HepG2 (cell line): ENCODE measurements around the gene CYB5D1. TPM values are rescaled to one million over a fixed set of nuclear protein-coding genes. Genes with fewer than 3 reads are reported as not detected.

ENCODE experiments used
- ELF1 ChIP-seq: sonication (generic); formaldehyde crosslinking; IDR thresholded peaks from 2 replicates; pipeline ENCODE4 v1.4.0; 2020; ENCODE audit warnings: missing genetic modification reagents
- ETV6 ChIP-seq: sonication (generic); formaldehyde crosslinking; conservative IDR thresholded peaks from 2 replicates; pipeline ENCODE4 v1.4.0; 2020; ENCODE audit warnings: missing genetic modification reagents
- GABPB1 ChIP-seq: IDR thresholded peaks from 2 replicates; pipeline ENCODE4 v1.6.1; 2016; ENCODE audit warnings: mild to moderate bottlenecking, missing genetic modification reagents, moderate library complexity, missing compliant biosample characterization
- GLI4 ChIP-seq: sonication (generic); formaldehyde crosslinking; IDR thresholded peaks from 2 replicates; pipeline ENCODE4 v1.5.1; 2020; ENCODE audit warnings: missing genetic modification reagents, mild to moderate bottlenecking, moderate library complexity, borderline replicate concordance
- HES4 ChIP-seq: sonication (generic); formaldehyde crosslinking; IDR thresholded peaks from 2 replicates; pipeline ENCODE4 v1.9.0; 2021; ENCODE audit warnings: mild to moderate bottlenecking, missing genetic modification reagents, borderline replicate concordance
- NR2F2 ChIP-seq: IDR thresholded peaks from 2 replicates; pipeline ENCODE4 v1.6.1; 2012; ENCODE audit warnings: low read depth, inconsistent platforms, borderline replicate concordance
- RXRB ChIP-seq: IDR thresholded peaks from 2 replicates; pipeline ENCODE4 v1.6.1; 2016; ENCODE audit warnings: borderline replicate concordance, missing genetic modification reagents, missing compliant biosample characterization
- SMYD3 ChIP-seq: sonication (generic); formaldehyde crosslinking; IDR thresholded peaks from 2 replicates; pipeline ENCODE4 v1.8.1; 2023; ENCODE audit warnings: mild to moderate bottlenecking, missing genetic modification reagents
- ZC3H13 ChIP-seq: sonication (generic); formaldehyde crosslinking; IDR thresholded peaks from 2 replicates; pipeline ENCODE4 v1.8.1; 2023; ENCODE audit warnings: mild to moderate bottlenecking, missing genetic modification reagents, moderate library complexity
- ZNF136 ChIP-seq: sonication (generic); formaldehyde crosslinking; IDR thresholded peaks from 2 replicates; pipeline ENCODE4 v1.8.1; 2022; ENCODE audit warnings: low read depth, mild to moderate bottlenecking, moderate library complexity, missing genetic modification reagents
- ZNF7 ChIP-seq: IDR thresholded peaks from 2 replicates; pipeline ENCODE4 v1.6.1; 2016; ENCODE audit warnings: missing biosample characterization, missing genetic modification reagents
- ZNF788 ChIP-seq: sonication (generic); formaldehyde crosslinking; IDR thresholded peaks from 2 replicates; pipeline ENCODE4 v1.5.0; 2020; ENCODE audit warnings: mild to moderate bottlenecking, missing genetic modification reagents, borderline replicate concordance
- polyA plus RNA-seq, 8 experiments: library from polyadenylated mRNA; depleted of rRNA in 3 of 8; stranded (reverse) in 7 of 8; unstranded in 1 of 8; fragments of >200 nt; fragmentation: Illumina TruSeq in 4 of 8; extraction: Trizol in 4 of 8; gene quantifications; 2 replicates each; pipeline versions ENCODE4 v1.2.1 to v1.2.3, GENCODE V29; 2011 to 2016; ENCODE audit warnings: low read depth in 4 of 8, missing spikeins in 1 of 8, mixed read lengths in 1 of 8; ENCODE audit not compliant: insufficient read depth in 1 of 8
- total RNA-seq, 5 experiments: library from RNA; depleted of rRNA; stranded (reverse); fragments of >200 nt; fragmentation: Illumina TruSeq; extraction: Trizol; gene quantifications; 2 replicates each; pipeline ENCODE4 v1.2.3, GENCODE V29; 2016; ENCODE audit warnings: low read depth in 1 of 5
- TF ChIP-seq, protein P1 (sequence below): sonication (generic); formaldehyde crosslinking; IDR thresholded peaks from one replicate; pipeline ENCODE4 v1.5.1; 2020; ENCODE audit warnings: mild to moderate bottlenecking, missing genetic modification reagents; ENCODE audit errors: not compliant biosample characterization
- TF ChIP-seq, protein P2 (sequence below): sonication (generic); formaldehyde crosslinking; IDR thresholded peaks from 2 replicates; pipeline ENCODE4 v1.8.0; 2022; ENCODE audit warnings: mild to moderate bottlenecking, missing genetic modification reagents, moderate library complexity
- TF ChIP-seq, protein P3 (sequence below): sonication (generic); formaldehyde crosslinking; IDR thresholded peaks from 2 replicates; pipeline ENCODE4 v1.4.0; 2020; ENCODE audit warnings: low read depth, mild to moderate bottlenecking, missing genetic modification reagents
- TF ChIP-seq, protein P4 (sequence below): IDR thresholded peaks from 2 replicates; pipeline ENCODE4 v1.6.1; 2016; ENCODE audit warnings: missing biosample characterization, missing genetic modification reagents, low read depth

The CYB5D1 gene
- total and polyA plus RNA-seq, 2 of the 13 experiments (the other 11 are each of a cell fraction or from before 2014, with no cell fraction given) = 8.9 to 17.0 TPM

DNA sequence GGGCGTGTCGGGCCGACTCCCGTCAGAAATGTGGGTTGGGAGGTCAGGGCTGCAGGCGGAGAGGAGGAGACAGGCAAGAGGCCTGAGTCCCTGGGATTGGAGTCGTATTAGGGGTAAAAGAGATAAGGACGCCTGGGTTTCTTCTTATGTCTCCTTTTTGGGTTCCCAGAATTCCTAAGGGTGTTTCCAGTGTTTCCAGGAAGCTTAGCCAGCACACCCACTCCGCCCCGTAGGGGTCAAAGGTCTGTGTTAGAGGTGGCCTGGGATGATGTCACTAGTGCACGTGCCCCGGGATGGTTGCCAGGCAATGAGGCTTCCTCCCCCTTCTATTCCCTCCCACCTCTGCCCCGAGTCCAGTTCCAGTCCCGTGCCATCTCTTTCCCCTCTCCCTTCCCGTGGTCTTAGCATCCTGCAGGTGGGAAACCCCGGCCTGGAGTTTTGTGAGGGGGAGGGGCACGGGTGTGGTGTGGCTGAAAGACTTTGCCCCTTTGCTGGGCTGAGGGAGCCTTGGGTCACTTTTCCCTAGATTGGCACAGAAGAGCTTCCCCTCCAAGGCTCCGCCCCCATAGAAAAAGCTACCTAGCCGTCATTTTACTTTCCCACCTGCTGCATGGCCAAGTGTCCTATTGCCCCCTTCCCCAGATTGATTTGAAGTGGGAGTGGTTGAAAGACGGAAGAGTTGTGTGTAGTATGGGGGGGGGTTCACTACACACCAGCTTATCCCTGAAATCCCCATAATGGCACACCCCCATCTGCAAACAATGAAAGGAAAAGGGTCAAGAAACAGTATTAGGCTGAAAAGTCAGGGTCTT, 21.0 kb upstream of the CYB5D1 start (continued):
- TF ChIP-seq, protein P1, sequence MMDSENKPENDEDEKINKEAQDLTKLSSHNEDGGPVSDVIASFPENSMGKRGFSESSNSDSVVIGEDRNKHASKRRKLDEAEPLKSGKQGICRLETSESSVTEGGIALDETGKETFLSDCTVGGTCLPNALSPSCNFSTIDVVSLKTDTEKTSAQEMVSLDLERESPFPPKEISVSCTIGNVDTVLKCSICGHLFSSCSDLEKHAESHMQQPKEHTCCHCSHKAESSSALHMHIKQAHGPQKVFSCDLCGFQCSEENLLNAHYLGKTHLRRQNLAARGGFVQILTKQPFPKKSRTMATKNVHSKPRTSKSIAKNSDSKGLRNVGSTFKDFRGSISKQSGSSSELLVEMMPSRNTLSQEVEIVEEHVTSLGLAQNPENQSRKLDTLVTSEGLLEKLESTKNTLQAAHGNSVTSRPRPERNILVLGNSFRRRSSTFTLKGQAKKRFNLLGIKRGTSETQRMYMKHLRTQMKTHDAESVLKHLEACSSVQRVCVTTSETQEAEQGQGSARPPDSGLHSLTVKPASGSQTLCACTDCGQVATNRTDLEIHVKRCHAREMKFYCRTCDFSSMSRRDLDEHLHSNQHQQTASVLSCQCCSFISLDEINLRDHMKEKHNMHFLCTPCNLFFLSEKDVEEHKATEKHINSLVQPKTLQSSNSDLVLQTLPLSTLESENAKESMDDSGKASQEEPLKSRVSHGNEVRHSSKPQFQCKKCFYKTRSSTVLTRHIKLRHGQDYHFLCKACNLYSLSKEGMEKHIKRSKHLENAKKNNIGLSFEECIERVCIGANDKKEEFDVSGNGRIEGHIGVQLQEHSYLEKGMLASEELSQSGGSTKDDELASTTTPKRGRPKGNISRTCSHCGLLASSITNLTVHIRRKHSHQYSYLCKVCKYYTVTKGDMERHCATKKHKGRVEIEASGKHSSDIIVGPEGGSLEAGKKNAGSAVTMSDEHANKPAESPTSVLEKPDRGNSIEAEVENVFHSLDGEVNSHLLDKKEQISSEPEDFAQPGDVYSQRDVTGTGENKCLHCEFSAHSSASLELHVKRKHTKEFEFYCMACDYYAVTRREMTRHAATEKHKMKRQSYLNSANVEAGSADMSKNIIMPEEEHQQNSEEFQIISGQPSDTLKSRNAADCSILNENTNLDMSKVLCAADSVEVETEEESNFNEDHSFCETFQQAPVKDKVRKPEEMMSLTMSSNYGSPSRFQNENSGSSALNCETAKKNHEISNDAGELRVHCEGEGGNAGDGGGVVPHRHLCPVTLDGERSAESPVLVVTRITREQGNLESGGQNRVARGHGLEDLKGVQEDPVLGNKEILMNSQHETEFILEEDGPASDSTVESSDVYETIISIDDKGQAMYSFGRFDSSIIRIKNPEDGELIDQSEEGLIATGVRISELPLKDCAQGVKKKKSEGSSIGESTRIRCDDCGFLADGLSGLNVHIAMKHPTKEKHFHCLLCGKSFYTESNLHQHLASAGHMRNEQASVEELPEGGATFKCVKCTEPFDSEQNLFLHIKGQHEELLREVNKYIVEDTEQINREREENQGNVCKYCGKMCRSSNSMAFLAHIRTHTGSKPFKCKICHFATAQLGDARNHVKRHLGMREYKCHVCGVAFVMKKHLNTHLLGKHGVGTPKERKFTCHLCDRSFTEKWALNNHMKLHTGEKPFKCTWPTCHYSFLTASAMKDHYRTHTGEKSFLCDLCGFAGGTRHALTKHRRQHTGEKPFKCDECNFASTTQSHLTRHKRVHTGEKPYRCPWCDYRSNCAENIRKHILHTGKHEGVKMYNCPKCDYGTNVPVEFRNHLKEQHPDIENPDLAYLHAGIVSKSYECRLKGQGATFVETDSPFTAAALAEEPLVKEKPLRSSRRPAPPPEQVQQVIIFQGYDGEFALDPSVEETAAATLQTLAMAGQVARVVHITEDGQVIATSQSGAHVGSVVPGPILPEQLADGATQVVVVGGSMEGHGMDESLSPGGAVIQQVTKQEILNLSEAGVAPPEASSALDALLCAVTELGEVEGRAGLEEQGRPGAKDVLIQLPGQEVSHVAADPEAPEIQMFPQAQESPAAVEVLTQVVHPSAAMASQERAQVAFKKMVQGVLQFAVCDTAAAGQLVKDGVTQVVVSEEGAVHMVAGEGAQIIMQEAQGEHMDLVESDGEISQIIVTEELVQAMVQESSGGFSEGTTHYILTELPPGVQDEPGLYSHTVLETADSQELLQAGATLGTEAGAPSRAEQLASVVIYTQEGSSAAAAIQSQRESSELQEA = no peak
- TF ChIP-seq ZNF7 (CRISPR knock-in tag) (no peak), RXRB (CRISPR knock-in tag) (peak; percentile 96), GLI4 (CRISPR knock-in tag) (no peak; the same call in 1 of the 2 replicates), NR2F2 (peak; percentile 95), SMYD3 (CRISPR knock-in tag) (no peak), ZC3H13 (CRISPR knock-in tag) (peak; percentile 66; the same call in 1 of the 2 replicates), GABPB1 (CRISPR knock-in tag) (peak; percentile 83), HES4 (CRISPR knock-in tag) (no peak), ETV6 (CRISPR knock-in tag) (peak; percentile 67; the same call in 1 of the 2 replicates), ELF1 (peak; percentile 79), ZNF788 (peak; percentile 98; the same call in 1 of the 2 replicates), ZNF136 (CRISPR knock-in tag) (peak; percentile 34; the same call in 1 of the 2 replicates)
- TF ChIP-seq, protein P2, sequence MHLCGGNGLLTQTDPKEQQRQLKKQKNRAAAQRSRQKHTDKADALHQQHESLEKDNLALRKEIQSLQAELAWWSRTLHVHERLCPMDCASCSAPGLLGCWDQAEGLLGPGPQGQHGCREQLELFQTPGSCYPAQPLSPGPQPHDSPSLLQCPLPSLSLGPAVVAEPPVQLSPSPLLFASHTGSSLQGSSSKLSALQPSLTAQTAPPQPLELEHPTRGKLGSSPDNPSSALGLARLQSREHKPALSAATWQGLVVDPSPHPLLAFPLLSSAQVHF (CRISPR knock-in tag) = no peak
- TF ChIP-seq, protein P3, sequence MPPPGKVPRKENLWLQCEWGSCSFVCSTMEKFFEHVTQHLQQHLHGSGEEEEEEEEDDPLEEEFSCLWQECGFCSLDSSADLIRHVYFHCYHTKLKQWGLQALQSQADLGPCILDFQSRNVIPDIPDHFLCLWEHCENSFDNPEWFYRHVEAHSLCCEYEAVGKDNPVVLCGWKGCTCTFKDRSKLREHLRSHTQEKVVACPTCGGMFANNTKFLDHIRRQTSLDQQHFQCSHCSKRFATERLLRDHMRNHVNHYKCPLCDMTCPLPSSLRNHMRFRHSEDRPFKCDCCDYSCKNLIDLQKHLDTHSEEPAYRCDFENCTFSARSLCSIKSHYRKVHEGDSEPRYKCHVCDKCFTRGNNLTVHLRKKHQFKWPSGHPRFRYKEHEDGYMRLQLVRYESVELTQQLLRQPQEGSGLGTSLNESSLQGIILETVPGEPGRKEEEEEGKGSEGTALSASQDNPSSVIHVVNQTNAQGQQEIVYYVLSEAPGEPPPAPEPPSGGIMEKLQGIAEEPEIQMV (CRISPR knock-in tag) = peak; percentile 80; the same call in 1 of the 2 replicates
- TF ChIP-seq, protein P4, sequence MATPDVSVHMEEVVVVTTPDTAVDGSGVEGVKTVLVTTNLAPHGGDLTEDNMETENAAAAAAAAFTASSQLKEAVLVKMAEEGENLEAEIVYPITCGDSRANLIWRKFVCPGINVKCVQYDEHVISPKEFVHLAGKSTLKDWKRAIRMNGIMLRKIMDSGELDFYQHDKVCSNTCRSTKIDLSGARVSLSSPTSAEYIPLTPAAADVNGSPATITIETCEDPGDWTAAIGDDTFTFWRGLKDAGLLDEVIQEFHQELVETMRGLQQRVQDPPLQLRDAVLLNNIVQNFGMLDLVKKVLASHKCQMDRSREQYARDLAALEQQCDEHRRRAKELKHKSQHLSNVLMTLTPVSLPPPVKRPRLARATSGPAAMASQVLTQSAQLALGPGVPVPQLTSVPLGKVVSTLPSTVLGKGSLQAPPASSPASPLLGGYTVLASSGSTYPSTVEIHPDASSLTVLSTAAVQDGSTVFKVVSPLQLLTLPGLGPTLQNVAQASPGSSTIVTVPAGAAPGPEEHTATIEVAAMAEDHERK (CRISPR knock-in tag) = peak; percentile 38; the same call in 1 of the 2 replicates
